ENCODE data around the gene RPS21.
"Not testable (repeated sequence)": the region's sequence is repeated elsewhere in the genome, so short reads cannot be mapped to it uniquely, and the experiment has no call there.

Gene RPS21

DNA sequence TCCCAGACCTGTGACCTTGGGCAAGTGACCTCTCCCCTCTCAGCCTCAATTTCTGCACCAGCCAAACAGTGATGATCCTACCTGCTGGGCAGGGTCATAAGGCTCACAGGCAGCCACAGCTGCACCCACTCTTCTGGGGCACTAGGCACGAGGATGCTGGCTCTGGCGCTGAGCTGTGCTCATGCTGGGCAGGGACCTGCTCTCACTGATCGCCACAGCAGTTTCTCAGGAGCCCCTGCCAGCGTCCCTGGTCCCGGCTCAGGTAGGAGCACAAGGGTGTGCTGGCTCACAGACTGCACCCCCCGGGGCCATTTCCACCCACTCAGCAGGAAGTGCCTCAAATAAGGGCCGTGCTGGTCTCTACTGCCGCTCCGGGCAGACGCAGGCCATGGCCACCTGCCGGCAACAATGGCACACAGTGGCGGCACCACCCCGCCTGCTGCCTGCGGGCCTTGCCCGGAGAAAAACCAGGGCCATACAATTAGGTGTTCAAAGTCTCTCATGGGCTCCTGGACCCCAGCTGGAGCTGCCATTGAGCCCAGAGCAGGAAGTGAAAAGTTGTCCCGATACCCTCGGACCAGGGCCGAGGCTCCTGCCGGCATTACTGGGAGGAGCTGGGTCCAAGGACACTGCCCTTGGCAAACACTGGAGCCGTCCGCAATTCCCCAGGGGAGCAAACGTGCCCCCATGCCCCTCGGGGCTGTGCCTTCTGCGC lies 24.7 kb downstream of the RPS21 start:
- DNase-seq (ENCODE audit: low read depth): no peak

DNA sequence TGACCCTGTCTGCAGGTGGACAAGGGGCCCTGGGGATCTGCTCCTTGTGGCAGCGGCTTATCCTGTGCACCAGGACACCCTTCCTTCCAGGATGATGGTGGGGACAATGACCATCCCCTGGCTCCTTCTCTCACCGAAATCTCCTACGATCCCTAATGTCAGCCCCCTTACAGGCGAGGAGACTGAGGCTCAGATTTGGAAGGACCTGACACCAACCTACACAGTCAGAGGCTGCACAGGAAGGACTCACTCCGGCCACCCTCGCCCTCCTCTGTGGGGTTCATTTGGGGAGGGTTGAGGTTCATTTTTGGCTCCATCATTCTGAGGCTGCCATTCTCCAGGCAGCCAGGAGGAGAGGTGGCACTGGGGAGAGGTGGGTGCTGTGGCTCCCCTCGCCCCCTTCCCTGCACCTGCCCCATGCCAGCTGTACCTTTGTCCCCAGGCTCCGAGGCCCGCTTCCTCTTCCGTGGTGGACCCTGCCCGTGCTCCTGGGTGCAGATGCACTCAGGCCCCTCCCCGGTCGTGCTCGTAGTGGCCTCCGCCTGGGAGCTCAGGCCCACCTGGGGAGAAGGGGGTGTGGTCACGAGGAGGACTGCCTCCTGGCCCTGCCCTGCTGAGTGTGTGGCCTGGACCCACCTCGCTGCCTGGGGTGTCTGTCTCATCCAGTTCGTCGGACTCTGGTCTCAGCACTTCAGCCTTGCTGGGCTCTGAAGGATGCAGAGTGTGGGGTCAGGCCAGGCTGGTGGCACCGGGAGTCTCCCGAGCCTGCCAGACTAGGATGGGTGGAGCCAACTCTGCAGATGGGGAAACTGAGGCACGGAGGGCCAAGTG lies 25.5 kb downstream of the RPS21 start:
- DNase-seq (ENCODE audit: low read depth): no peak

- DNase-seq (ENCODE audit: low read depth): no peak
Measured at GRCh38 chr20:62413025-62413570, 26.2 kb downstream of the RPS21 start.

DNA sequence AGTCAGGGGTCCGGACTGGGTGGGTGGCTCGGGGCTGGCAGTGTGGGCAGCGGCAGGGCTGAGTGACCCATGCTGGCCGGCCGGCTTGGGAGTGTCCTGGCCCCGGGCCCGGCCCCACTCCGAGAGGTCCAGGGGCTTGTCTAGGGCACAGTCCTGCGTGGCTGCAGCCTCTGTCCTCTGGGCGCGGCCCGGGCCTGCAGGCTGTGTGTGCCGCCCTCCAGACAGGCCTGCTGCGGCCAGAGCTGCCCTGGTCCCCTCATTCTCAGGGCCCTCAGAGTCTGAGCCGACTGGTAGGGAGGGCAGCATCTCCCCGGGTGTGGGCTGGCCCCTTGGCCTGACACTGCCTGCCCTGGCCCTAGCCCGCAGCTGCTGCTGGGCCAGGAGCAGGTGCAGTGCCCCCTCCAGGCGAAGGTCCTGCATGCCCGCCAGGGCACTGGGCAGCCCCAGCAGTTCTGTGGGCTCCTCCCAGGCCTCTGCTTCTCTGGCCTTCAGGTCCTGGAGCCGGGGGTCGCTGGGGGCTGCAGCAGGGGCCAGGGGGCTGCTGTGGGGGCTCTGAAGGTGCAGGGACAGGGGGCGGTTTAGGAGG lies 27.1 kb downstream of the RPS21 start:
- no peak for DNase-seq (ENCODE audit: low read depth)

DNA sequence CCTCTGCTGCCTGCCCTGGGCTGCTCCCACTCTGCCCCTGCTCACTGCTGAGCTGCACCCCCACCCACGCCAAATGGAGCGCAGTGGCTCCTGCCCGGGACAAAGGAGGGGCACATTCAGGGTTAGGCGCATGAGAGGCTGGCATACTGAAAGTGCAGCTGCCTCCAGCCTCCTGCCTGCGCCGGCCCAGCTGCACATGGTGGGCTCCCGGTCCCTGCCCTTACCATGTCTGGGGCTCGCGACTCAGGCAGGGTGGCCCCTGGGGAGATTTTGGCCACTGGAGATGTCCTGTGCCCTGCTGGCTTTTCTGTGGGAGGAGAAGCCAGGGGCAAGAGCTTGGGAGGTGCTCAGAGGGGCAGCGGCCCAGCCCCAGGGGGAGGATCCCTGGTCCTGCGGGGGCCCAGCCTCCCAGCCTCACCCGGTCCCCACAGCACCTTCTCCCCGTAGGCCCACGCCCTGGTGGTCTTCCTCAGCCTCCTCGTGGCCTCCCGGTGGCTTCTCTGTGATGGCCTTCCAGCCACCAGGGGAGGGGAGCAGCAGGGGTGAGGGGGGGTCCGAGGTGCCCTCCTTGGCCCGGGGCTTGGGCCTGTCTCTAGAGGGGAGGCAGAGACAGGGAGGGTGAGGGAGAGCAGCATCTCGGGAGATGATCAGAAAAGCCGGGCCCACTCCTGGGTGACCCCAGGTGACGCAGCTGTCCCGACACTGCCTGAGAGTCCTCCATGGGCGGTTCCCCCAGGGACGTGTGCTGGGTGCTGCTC lies 28.6 kb downstream of the RPS21 start:
- no peak for DNase-seq (ENCODE audit: low read depth)

DNA sequence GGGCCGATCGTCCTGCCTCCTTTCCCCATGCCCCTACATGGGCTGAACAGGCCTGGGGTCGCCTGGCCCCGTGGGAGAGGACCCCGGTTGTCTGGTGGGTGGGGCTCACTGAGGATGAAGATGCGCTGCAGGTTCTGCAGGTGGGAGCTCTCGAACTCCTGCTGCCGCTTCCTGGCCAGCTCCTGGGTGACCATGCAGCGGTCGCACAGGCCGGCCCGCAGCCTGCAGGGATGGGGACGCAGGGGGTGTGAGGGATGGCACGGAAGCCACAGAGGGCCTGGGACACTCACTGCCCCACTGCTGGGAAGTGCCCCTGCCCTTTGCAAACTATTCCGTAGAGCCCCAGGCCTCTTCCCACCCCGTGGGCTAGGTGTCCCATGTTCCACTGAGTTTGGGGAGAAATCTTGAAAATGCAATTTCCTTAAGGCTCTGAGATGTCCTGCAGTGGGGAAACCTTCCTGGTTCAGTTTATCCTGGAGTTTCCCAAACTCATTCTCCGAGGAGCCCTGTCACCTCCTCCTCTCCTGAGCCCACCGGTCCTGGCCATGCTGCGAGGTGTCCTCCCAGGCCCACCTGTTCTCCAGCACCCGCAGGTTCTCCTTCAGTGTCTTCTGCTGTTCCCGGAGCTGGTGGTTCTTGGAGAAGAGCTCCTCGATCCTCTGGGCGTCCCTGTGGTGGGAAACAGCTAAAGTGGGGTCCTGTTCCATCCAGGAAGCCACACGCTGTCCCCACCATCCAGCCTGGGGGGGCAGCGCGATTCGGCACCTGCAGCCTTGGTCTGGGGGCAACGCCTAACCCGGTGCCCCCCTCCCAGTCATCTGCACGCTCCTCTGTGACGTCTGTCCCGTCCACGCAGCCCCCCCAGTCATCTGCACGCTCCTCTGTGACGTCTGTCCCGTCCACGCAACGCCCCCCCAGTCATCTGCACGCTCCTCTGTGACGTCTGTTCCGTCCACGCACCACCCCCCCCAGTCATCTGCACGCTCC lies 30.0 kb downstream of the RPS21 start:
- DNase-seq (ENCODE audit: low read depth): no peak

GRCh38 chr20:62417981-62418708 lies 31.2 kb downstream of the RPS21 start:
- no peak for DNase-seq (ENCODE audit: low read depth)

DNA sequence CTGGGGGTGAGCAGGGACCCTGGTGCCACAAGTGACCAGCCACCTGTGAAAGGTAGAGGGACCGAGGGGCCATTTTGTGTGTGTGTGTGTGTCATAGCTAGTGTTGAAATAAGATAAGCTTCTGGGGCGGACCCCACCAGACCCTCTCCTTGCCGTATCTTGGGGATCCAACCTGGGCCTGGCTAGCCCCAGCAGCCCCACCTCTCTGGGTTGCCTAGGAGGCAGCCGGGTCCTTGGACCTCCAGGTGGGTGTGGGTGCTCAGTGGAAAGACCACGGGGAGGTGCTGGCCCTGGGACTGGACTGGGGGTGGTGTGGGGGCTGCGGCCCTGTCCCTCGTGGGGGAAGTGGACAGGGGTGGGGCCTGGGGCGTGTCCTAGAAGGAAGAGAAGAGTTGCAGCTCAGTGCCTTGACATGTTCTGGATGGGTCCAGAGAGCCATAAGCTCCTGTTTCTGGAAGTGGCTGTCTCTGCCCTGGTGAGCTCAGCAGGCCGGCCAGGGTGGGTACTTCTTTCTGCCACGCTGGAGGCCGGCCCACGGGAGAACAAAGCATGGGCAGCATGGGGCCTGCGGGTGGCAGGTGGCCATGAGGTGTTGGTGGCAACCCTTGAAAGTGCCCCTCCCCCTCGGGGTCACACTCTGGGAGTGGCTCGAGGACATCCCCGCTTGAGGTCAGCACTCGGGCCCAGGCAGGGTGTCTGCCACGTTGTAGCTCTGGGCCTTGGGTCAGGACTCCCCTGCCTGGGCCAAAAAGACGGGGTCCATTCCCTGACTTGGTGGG lies 32.0 kb downstream of the RPS21 start:
- DNase-seq (ENCODE audit: low read depth): no peak

- no peak for DNase-seq (ENCODE audit: low read depth)
Measured at GRCh38 chr20:62419759-62420158, 32.9 kb downstream of the RPS21 start.

GRCh38 chr20:62420846-62421715 lies 34.2 kb downstream of the RPS21 start:
- DNase-seq (ENCODE audit: low read depth): no peak

- DNase-seq (ENCODE audit: low read depth): no peak
Measured at GRCh38 chr20:62421716-62421990, 34.8 kb downstream of the RPS21 start.

- no peak for DNase-seq (ENCODE audit: low read depth)
Measured at GRCh38 chr20:62422636-62423325, 35.9 kb downstream of the RPS21 start.

DNA sequence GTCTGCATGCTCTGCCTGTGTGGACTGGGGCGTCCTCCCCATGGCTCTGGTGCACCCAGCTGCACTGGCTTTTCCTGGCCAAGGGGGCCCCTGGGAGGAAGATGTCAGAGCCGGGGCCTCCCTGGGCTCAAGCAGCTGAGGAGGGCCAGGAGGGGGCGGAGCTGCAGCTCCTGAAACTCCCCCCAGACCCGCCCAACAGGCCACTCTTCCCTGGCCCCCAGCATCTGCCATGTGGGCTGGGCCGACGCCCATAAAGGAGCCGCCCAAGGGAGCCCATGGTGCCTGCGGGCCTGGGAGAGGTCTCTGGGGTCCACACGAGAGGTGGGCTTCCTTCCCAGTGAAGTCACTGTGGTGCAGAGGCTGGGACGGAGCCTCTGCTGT lies 36.4 kb downstream of the RPS21 start:
- DNase-seq (ENCODE audit: low read depth): no peak

DNA sequence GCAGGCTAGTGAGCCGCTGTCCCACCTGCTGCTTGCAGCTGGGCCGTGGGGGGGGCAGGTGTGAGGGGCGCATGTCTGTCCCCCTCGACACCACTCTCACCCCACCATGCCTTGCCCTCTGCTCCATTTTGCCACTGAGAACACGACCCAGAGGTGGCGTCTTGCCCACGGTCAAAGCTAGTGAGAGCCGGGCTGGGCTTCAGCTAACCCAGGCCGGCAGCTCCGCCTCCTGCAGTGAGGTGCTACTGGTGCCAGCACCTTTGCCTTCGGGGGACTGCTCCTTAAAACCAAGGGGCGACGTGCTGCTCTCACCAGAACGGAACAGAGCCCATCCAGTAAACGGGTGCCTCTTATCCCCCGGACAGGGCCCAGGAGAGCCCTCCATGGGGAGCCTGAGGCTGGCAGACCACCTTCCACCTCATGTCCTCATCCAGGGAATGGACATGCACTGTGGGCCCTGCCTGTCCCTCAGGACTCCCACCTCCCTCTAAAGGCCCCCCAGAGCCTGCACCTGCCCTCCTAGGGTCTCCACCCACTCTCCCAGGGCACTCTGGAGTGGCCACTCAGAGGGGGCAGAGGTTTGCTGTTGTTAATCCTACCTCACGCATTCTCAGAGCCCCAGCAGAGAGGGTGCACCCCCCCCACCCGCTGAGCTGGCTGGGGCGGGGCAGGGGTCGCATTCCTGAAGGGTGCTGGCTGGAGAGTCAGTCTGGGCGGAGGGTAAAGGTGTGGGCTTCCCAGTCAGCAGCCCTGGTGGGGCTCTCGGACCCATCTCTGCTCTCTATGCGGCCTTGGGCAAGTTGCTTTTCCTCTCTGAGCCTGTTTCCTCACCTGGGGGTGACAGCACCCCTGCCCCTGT lies 37.6 kb downstream of the RPS21 start:
- no peak for DNase-seq (ENCODE audit: low read depth)

DNA sequence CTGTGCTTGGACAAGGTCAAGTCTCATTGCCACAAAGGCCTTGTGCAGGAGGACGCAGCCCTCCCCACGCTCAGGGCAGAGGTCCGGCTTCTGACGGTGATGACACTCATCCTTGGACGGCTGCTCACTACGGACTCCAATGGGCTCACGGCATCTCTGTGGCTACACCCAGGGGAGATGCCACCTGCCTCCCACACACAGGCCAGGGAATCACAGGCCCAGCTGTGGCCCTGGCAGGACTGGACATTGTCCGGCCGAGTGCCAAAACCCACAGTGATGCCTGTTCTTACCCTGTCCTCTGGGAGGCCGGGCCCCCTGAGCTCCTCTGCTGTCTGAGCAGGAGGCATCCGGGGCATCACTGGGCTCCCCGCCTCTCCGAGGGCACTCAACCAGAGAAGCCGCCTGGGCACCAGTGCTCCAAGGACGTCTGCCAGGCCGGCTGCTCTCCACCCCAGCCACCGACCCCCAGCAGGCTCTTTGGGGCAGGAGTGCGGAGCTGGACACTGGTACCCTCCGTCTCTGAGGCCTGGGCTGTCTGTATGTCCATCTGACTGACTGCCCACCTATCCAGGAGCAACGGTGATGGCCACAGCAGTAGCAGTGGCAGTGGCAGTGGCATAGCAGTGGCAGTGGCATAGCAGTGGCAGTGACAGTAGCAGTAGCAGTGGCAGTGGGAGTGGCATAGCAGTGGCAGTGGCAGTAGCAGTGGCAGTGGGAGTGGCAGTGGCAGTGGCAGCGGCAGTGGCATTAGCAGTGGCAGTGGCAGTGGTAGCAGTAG lies 38.6 kb downstream of the RPS21 start:
- no peak for DNase-seq (ENCODE audit: low read depth)

DNA sequence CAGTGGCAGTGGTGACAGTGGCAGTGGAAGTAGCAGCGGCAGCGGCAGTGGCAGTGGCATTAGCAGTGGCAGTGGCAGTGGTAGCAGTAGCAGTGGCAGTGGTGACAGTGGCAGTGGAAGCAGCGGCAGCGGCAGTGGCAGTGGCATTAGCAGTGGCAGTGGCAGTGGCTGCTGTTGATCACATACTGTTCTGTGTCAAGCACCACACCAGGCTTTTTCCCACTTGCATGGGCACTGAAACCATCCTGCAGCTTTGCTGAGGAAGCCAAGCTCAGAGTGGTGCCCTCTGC lies 39.1 kb downstream of the RPS21 start:
- not testable (repeated sequence) for DNase-seq (ENCODE audit: low read depth)

All from non-pigmented ciliary epithelial cell (primary cell).